GM21360 (cell line): Measurements from ENCODE around the gene CERS4.

Source experiments
- ATAC-seq: cut with Tn5 transposase; IDR thresholded peaks from one replicate; pipeline ENCODE4 v1.9.1; 2021; ENCODE audit warnings: mild to moderate bottlenecking, moderate library complexity; ENCODE audit not compliant: unreplicated experiment

Gene CERS4

GRCh38 chr19:8311461-8312260, 102.5 kb downstream of the CERS4 start:
- no peak for ATAC-seq
